ENCODE data around the gene PRR12.
"Not testable (repeated sequence)": the region's sequence is repeated elsewhere in the genome, so short reads cannot be mapped to it uniquely, and the experiment has no call there.

The PRR12 gene

GRCh38 chr19:49602806-49603205 is 11.8 kb downstream of the PRR12 start:
- Histone ChIP-seq H3K4me1 (ENCODE audit: control insufficient read depth, insufficient read depth, low read length) (no peaks in the 10 kb centered on the region), H3K27ac (ENCODE audit: low read length) (no peak overlapping the region), H3K9me3 (ENCODE audit: control insufficient read depth in 2 of 2, low read length in 2 of 2) (no peaks in the 10 kb centered on the region), H3K9ac (ENCODE audit: low read length in 2 of 2) (no peak overlapping the region), H3K4me3 (ENCODE audit: low read length in 2 of 2) (no peak overlapping the region), H3K27me3 (ENCODE audit: control insufficient read depth in 1 of 2, insufficient read depth in 2 of 2, low read length in 2 of 2) (no peaks in the 10 kb centered on the region), H3K36me3 (ENCODE audit: control insufficient read depth in 2 of 2, insufficient read depth in 2 of 2, low read length in 2 of 2) (peaks cover 35 to 38% of the 10 kb centered on the region in 2 donors)

- Histone ChIP-seq H3K27me3 (ENCODE audit: control insufficient read depth in 1 of 2, insufficient read depth in 2 of 2, low read length in 2 of 2) (no peaks in the 10 kb centered on the region), H3K9me3 (ENCODE audit: control insufficient read depth in 2 of 2, low read length in 2 of 2) (no peaks in the 10 kb centered on the region), H3K36me3 (ENCODE audit: control insufficient read depth in 2 of 2, insufficient read depth in 2 of 2, low read length in 2 of 2) (peaks cover 17 to 30% of the 10 kb centered on the region in 2 donors), H3K9ac (ENCODE audit: low read length in 2 of 2) (no peak overlapping the region), H3K4me3 (ENCODE audit: low read length in 2 of 2) (no peak overlapping the region), H3K27ac (ENCODE audit: low read length) (no peak overlapping the region), H3K4me1 (ENCODE audit: control insufficient read depth, insufficient read depth, low read length) (no peaks in the 10 kb centered on the region)
These were observed 14.6 kb downstream of the PRR12 start for GRCh38 chr19:49605605-49606004.

GRCh38 chr19:49609499-49610092 is 18.6 kb downstream of the PRR12 start:
- Histone ChIP-seq H3K9me3 (ENCODE audit: control insufficient read depth in 2 of 2, low read length in 2 of 2) (no peaks in the 10 kb centered on the region), H3K36me3 (ENCODE audit: control insufficient read depth in 2 of 2, insufficient read depth in 2 of 2, low read length in 2 of 2) (peaks cover 10 to 11% of the 10 kb centered on the region in 2 donors), H3K27ac (ENCODE audit: low read length) (no peak overlapping the region), H3K9ac (ENCODE audit: low read length in 2 of 2) (no peak overlapping the region), H3K4me3 (ENCODE audit: low read length in 2 of 2) (no peak overlapping the region), H3K27me3 (ENCODE audit: control insufficient read depth in 1 of 2, insufficient read depth in 2 of 2, low read length in 2 of 2) (no peaks in the 10 kb centered on the region), H3K4me1 (ENCODE audit: control insufficient read depth, insufficient read depth, low read length) (peaks cover 7% of the 10 kb centered on the region)

GRCh38 chr19:49613374-49613773 is 22.4 kb downstream of the PRR12 start:
- Histone ChIP-seq H3K4me1 (ENCODE audit: control insufficient read depth, insufficient read depth, low read length) (peaks cover 7% of the 10 kb centered on the region), H3K4me3 (ENCODE audit: low read length in 2 of 2) (no peak overlapping the region), H3K9me3 (ENCODE audit: control insufficient read depth in 2 of 2, low read length in 2 of 2) (no peaks in the 10 kb centered on the region), H3K36me3 (ENCODE audit: control insufficient read depth in 2 of 2, insufficient read depth in 2 of 2, low read length in 2 of 2) (peaks cover 29 to 33% of the 10 kb centered on the region in 2 donors), H3K27me3 (ENCODE audit: control insufficient read depth in 1 of 2, insufficient read depth in 2 of 2, low read length in 2 of 2) (no peaks in the 10 kb centered on the region), H3K27ac (ENCODE audit: low read length) (no peak overlapping the region), H3K9ac (ENCODE audit: low read length in 2 of 2) (no peak overlapping the region)

- H3K9ac ChIP-seq (ENCODE audit: low read length in 2 of 2), result no peak overlapping the region
- H3K4me1 ChIP-seq (ENCODE audit: control insufficient read depth, insufficient read depth, low read length), result peaks cover 7% of the 10 kb centered on the region
- H3K36me3 ChIP-seq (ENCODE audit: control insufficient read depth in 2 of 2, insufficient read depth in 2 of 2, low read length in 2 of 2), result peaks cover 27 to 33% of the 10 kb centered on the region in 2 donors
- H3K27me3 ChIP-seq (ENCODE audit: control insufficient read depth in 1 of 2, insufficient read depth in 2 of 2, low read length in 2 of 2), result no peaks in the 10 kb centered on the region
- peak overlapping the region; percentile 11 for H3K27ac ChIP-seq (ENCODE audit: low read length)
- H3K4me3 ChIP-seq (ENCODE audit: low read length in 2 of 2), result no peak overlapping the region
- no peaks in the 10 kb centered on the region for H3K9me3 ChIP-seq (ENCODE audit: control insufficient read depth in 2 of 2, low read length in 2 of 2)
These were observed 23.3 kb downstream of the PRR12 start for GRCh38 chr19:49614096-49614833.

GRCh38 chr19:49615861-49616260 is 24.9 kb downstream of the PRR12 start:
- H3K9ac ChIP-seq (ENCODE audit: low read length in 2 of 2), result no peak overlapping the region
- H3K36me3 ChIP-seq (ENCODE audit: control insufficient read depth in 2 of 2, insufficient read depth in 2 of 2, low read length in 2 of 2), result peaks cover 26 to 38% of the 10 kb centered on the region in 2 donors
- H3K4me1 ChIP-seq (ENCODE audit: control insufficient read depth, insufficient read depth, low read length), result peaks cover 7% of the 10 kb centered on the region
- H3K4me3 ChIP-seq (ENCODE audit: low read length in 2 of 2), result no peak overlapping the region
- H3K9me3 ChIP-seq (ENCODE audit: control insufficient read depth in 2 of 2, low read length in 2 of 2), result no peaks in the 10 kb centered on the region
- H3K27me3 ChIP-seq (ENCODE audit: control insufficient read depth in 1 of 2, insufficient read depth in 2 of 2, low read length in 2 of 2), result no peaks in the 10 kb centered on the region
- H3K27ac ChIP-seq (ENCODE audit: low read length), result no peak overlapping the region

GRCh38 chr19:49616532-49616931 is 25.6 kb downstream of the PRR12 start:
- Histone ChIP-seq H3K4me3 (ENCODE audit: low read length in 2 of 2) (no peak overlapping the region), H3K27me3 (ENCODE audit: control insufficient read depth in 1 of 2, insufficient read depth in 2 of 2, low read length in 2 of 2) (no peaks in the 10 kb centered on the region), H3K27ac (ENCODE audit: low read length) (no peak overlapping the region), H3K36me3 (ENCODE audit: control insufficient read depth in 2 of 2, insufficient read depth in 2 of 2, low read length in 2 of 2) (peaks cover 28 to 42% of the 10 kb centered on the region in 2 donors), H3K9ac (ENCODE audit: low read length in 2 of 2) (no peak overlapping the region), H3K9me3 (ENCODE audit: control insufficient read depth in 2 of 2, low read length in 2 of 2) (no peaks in the 10 kb centered on the region), H3K4me1 (ENCODE audit: control insufficient read depth, insufficient read depth, low read length) (peaks cover 7% of the 10 kb centered on the region)

- H3K27me3 ChIP-seq (ENCODE audit: control insufficient read depth in 1 of 2, insufficient read depth in 2 of 2, low read length in 2 of 2), result no peaks in the 10 kb centered on the region
- H3K27ac ChIP-seq (ENCODE audit: low read length), result no peak overlapping the region
- H3K9me3 ChIP-seq (ENCODE audit: control insufficient read depth in 2 of 2, low read length in 2 of 2), result no peaks in the 10 kb centered on the region
- no peak overlapping the region for H3K9ac ChIP-seq (ENCODE audit: low read length in 2 of 2)
- no peak overlapping the region for H3K4me3 ChIP-seq (ENCODE audit: low read length in 2 of 2)
- peaks cover 32 to 46% of the 10 kb centered on the region in 2 donors for H3K36me3 ChIP-seq (ENCODE audit: control insufficient read depth in 2 of 2, insufficient read depth in 2 of 2, low read length in 2 of 2)
- H3K4me1 ChIP-seq (ENCODE audit: control insufficient read depth, insufficient read depth, low read length), result peaks cover 7% of the 10 kb centered on the region
These were observed 26.0 kb downstream of the PRR12 start for GRCh38 chr19:49616945-49617344.

- not testable (repeated sequence) for H3K4me1 ChIP-seq (ENCODE audit: control insufficient read depth, insufficient read depth, low read length); H3K4me3 ChIP-seq (ENCODE audit: low read length in 2 of 2); H3K9ac ChIP-seq (ENCODE audit: low read length in 2 of 2); H3K27ac ChIP-seq (ENCODE audit: low read length); H3K27me3 ChIP-seq (ENCODE audit: control insufficient read depth in 1 of 2, insufficient read depth in 2 of 2, low read length in 2 of 2); H3K9me3 ChIP-seq (ENCODE audit: control insufficient read depth in 2 of 2, low read length in 2 of 2)
- peaks cover 32 to 44% of the 10 kb centered on the region in 2 donors for H3K36me3 ChIP-seq (ENCODE audit: control insufficient read depth in 2 of 2, insufficient read depth in 2 of 2, low read length in 2 of 2)
These were observed 26.9 kb downstream of the PRR12 start for GRCh38 chr19:49617860-49618259.

- Histone ChIP-seq H3K9me3 (ENCODE audit: control insufficient read depth in 2 of 2, low read length in 2 of 2) (no peaks in the 10 kb centered on the region), H3K36me3 (ENCODE audit: control insufficient read depth in 2 of 2, insufficient read depth in 2 of 2, low read length in 2 of 2) (peaks cover 16 to 25% of the 10 kb centered on the region in 2 donors), H3K27me3 (ENCODE audit: control insufficient read depth in 1 of 2, insufficient read depth in 2 of 2, low read length in 2 of 2) (no peaks in the 10 kb centered on the region), H3K4me1 (ENCODE audit: control insufficient read depth, insufficient read depth, low read length) (peaks cover 5% of the 10 kb centered on the region), H3K27ac (ENCODE audit: low read length) (no peak overlapping the region), H3K4me3 (ENCODE audit: low read length in 2 of 2) (no peak overlapping the region), H3K9ac (ENCODE audit: low read length in 2 of 2) (no peak overlapping the region)
These were observed 34.3 kb downstream of the PRR12 start for GRCh38 chr19:49624967-49625910.

Data from stomach smooth muscle (tissue), 2 donors.